Measurements from ENCODE around the gene RFXAP. TPM values are rescaled to one million over a fixed set of nuclear protein-coding genes. Genes with fewer than 3 reads are reported as not detected.

RFXAP gene
- total and polyA plus RNA-seq, 4 donors, result 0.60 to 3.4 (median 1.8) TPM

- no peak for DNase-seq (ENCODE audit: low spot score)
- peaks cover 4 to 23% (median 11%) of the 10 kb centered on the region in 4 donors for H3K4me1 ChIP-seq (ENCODE audit: control insufficient read depth in 4 of 4, insufficient read depth in 4 of 4, low read length in 3 of 4)
These were observed 3.8 kb downstream of the RFXAP start for GRCh38 chr13:36822785-36823184.

GRCh38 chr13:36829753-36830152 lies 10.7 kb downstream of the RFXAP start:
- H3K9me3 ChIP-seq (ENCODE audit: control insufficient read depth in 4 of 4, low read length in 3 of 4), result no peaks in the 10 kb centered on the region
- H3K4me1 ChIP-seq (ENCODE audit: control insufficient read depth in 4 of 4, insufficient read depth in 4 of 4, low read length in 3 of 4), result no peaks in the 10 kb centered on the region
- DNase-seq (ENCODE audit: low spot score), result no peak
- H3K4me3 ChIP-seq (ENCODE audit: low read depth in 1 of 3, low read length in 3 of 3), result no peak overlapping the region
- no peak overlapping the region for H3K27ac ChIP-seq (ENCODE audit: low read depth in 1 of 2, low read length in 2 of 2)
- WGBS, result 97% methylated on average over 1 of the region's 1 CpG
- H3K27me3 ChIP-seq (ENCODE audit: control insufficient read depth in 4 of 4, insufficient read depth in 4 of 4, low read length in 3 of 4), result no peaks in the 10 kb centered on the region
- no peak for TF ChIP-seq TAF1 (conservative IDR thresholded peaks at IDR 0.05)
- TF ChIP-seq FOXA1 (IDR thresholded peaks at IDR 0.05), result no peak
- no peak for TF ChIP-seq SP1 (IDR thresholded peaks at IDR 0.05)
- no peak for TF ChIP-seq FOXA2 (IDR thresholded peaks at IDR 0.05)
- TF ChIP-seq MAX (IDR thresholded peaks at IDR 0.05), result no peak
- TF ChIP-seq YY1 (IDR thresholded peaks at IDR 0.05), result no peak
- H3K36me3 ChIP-seq (ENCODE audit: control insufficient read depth in 4 of 4, insufficient read depth in 3 of 4, low read depth in 1 of 4, low read length in 3 of 4), result peaks cover 0 to 9% (median 7%) of the 10 kb centered on the region in 4 donors
- no peak overlapping the region for H3K9ac ChIP-seq (ENCODE audit: low read depth in 1 of 2, low read length in 2 of 2)

More at GRCh38 chr13:36822785-36823184, 3.8 kb downstream of the RFXAP start:
- TF ChIP-seq ATF3 (IDR thresholded peaks at IDR 0.05), result no peak
- no peak for TF ChIP-seq NR2F2 (IDR thresholded peaks at IDR 0.05)
- no peak for TF ChIP-seq HNF4G (IDR thresholded peaks at IDR 0.05)
- no peak for TF ChIP-seq RXRA (IDR thresholded peaks at IDR 0.05)
- no peak for TF ChIP-seq JUND (IDR thresholded peaks at IDR 0.05)
- TF ChIP-seq ZBTB33 (IDR thresholded peaks at IDR 0.05), result no peak
- TF ChIP-seq TAF1 (conservative IDR thresholded peaks at IDR 0.05), result no peak
- TF ChIP-seq GABPA (IDR thresholded peaks at IDR 0.05 in 1 of 2, conservative IDR thresholded peaks at IDR 0.05 in 1 of 2), result no peak
- no peak for TF ChIP-seq YY1 (IDR thresholded peaks at IDR 0.05)
- TF ChIP-seq RAD21 (IDR thresholded peaks at IDR 0.05), result no peak
- TF ChIP-seq EGR1 (IDR thresholded peaks at IDR 0.05; ENCODE audit: low read depth in 2 of 2), result no peak
- TF ChIP-seq MAX (IDR thresholded peaks at IDR 0.05), result no peak
- Histone ChIP-seq H3K4me3 (ENCODE audit: low read depth in 1 of 3, low read length in 3 of 3) (no peak overlapping the region), H3K36me3 (ENCODE audit: control insufficient read depth in 4 of 4, insufficient read depth in 3 of 4, low read depth in 1 of 4, low read length in 3 of 4) (peaks cover 0 to 3% (median 0%) of the 10 kb centered on the region in 4 donors), H3K27me3 (ENCODE audit: control insufficient read depth in 4 of 4, insufficient read depth in 4 of 4, low read length in 3 of 4) (no peaks in the 10 kb centered on the region), H3K27ac (ENCODE audit: low read depth in 1 of 2, low read length in 2 of 2) (no peak overlapping the region), H3K9ac (ENCODE audit: low read depth in 1 of 2, low read length in 2 of 2) (no peak overlapping the region), H3K9me3 (ENCODE audit: control insufficient read depth in 4 of 4, low read length in 3 of 4) (no peaks in the 10 kb centered on the region)
- WGBS, result 87% methylated on average over 3 of the region's 3 CpGs

GRCh38 chr13:36831291-36831690 lies 12.3 kb downstream of the RFXAP start:
- Histone ChIP-seq H3K9ac (ENCODE audit: low read depth in 1 of 2, low read length in 2 of 2) (no peak overlapping the region), H3K4me1 (ENCODE audit: control insufficient read depth in 4 of 4, insufficient read depth in 4 of 4, low read length in 3 of 4) (no peaks in the 10 kb centered on the region), H3K36me3 (ENCODE audit: control insufficient read depth in 4 of 4, insufficient read depth in 3 of 4, low read depth in 1 of 4, low read length in 3 of 4) (peaks cover 0 to 9% (median 6%) of the 10 kb centered on the region in 4 donors), H3K27ac (ENCODE audit: low read depth in 1 of 2, low read length in 2 of 2) (no peak overlapping the region), H3K27me3 (ENCODE audit: control insufficient read depth in 4 of 4, insufficient read depth in 4 of 4, low read length in 3 of 4) (no peaks in the 10 kb centered on the region), H3K4me3 (ENCODE audit: low read depth in 1 of 3, low read length in 3 of 3) (no peak overlapping the region), H3K9me3 (ENCODE audit: control insufficient read depth in 4 of 4, low read length in 3 of 4) (no peaks in the 10 kb centered on the region)
- no peak for DNase-seq (ENCODE audit: low spot score)
- TF ChIP-seq FOXA2 (IDR thresholded peaks at IDR 0.05), result no peak
- TF ChIP-seq CTCF (IDR thresholded peaks at IDR 0.05; ENCODE audit: low read depth, low read length, missing input control), result no peak
- TF ChIP-seq GABPA (IDR thresholded peaks at IDR 0.05 in 1 of 2, conservative IDR thresholded peaks at IDR 0.05 in 1 of 2), result no peak
- no peak for TF ChIP-seq HNF4G (IDR thresholded peaks at IDR 0.05)
- no peak for TF ChIP-seq JUND (IDR thresholded peaks at IDR 0.05)
- no peak for TF ChIP-seq HNF4A (conservative IDR thresholded peaks at IDR 0.05)
- TF ChIP-seq NR2F2 (IDR thresholded peaks at IDR 0.05), result no peak
- no peak for TF ChIP-seq TAF1 (conservative IDR thresholded peaks at IDR 0.05)
- TF ChIP-seq RXRA (IDR thresholded peaks at IDR 0.05), result no peak
- WGBS, result 97% methylated on average over 3 of the region's 3 CpGs

Data from liver (tissue), 9 donors.